ENCODE results near the gene CHRNA4. TPM values are rescaled to one million over a fixed set of nuclear protein-coding genes. Genes with fewer than 3 reads are reported as not detected.

The CHRNA4 gene
- not detected in 2 replicates for total RNA-seq

DNA sequence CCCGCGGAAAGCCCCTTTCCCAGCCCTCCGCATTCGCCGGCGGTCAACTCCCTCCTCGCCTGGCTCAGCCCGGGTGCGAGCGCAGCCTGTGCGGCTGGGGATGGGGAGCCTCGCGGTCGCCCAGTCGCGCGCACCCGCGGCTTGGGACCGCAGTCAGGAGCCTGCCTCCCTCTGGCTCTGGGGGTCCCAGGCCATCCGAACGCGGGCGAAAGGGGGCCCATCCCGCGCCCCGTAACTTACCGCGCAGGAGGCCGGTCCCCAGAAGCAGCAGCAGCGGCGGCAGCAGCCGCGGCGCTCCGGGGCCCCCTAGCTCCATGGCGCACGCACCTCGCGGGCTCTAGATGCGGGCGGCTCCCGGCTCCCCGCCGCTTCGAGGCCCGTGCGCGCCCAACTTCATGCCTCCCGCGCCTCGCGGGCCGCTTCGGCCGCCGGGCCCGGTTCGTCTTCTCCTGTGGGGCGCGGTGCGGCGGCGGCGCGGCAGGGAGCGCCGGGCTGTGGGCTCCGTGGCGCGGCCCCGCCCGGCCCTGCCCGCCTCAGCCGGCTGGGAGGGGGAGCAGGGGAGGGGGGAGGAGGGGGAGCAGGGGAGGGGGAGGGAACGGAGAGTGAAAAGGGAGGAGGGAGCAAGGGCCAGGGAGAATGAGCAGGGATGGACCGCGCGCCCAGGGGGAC is at the start of gene CHRNA4:
Gene CHRNA4 (minus strand): TSS at position 500 of the 669 bp plus-strand sequence. CDS start 184 bp downstream, at position 316.
- H3K9me3 Mint-ChIP-seq: no peaks in the 10 kb centered on the region
- intact Hi-C loops (cut with micrococcal nuclease): no loop called here
- peaks cover 4% of the 10 kb centered on the region for H3K4me1 Mint-ChIP-seq
- no peak within 1 kb of the TSS for H3K4me3 Mint-ChIP-seq
- H3K27ac Mint-ChIP-seq: no peak within 1 kb of the TSS
- ChIA-PET POLR2A (no interaction called here), CTCF (no interaction called here)
- no peak for ATAC-seq (ENCODE audit: low read depth)
- TF ChIP-seq, protein P1, sequence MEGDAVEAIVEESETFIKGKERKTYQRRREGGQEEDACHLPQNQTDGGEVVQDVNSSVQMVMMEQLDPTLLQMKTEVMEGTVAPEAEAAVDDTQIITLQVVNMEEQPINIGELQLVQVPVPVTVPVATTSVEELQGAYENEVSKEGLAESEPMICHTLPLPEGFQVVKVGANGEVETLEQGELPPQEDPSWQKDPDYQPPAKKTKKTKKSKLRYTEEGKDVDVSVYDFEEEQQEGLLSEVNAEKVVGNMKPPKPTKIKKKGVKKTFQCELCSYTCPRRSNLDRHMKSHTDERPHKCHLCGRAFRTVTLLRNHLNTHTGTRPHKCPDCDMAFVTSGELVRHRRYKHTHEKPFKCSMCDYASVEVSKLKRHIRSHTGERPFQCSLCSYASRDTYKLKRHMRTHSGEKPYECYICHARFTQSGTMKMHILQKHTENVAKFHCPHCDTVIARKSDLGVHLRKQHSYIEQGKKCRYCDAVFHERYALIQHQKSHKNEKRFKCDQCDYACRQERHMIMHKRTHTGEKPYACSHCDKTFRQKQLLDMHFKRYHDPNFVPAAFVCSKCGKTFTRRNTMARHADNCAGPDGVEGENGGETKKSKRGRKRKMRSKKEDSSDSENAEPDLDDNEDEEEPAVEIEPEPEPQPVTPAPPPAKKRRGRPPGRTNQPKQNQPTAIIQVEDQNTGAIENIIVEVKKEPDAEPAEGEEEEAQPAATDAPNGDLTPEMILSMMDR (IDR thresholded peaks at IDR 0.05): no peak
- no peak for DNase-seq
- H3K36me3 Mint-ChIP-seq (ENCODE audit: low read depth): no peaks in the 10 kb centered on the region
- H3K27me3 Mint-ChIP-seq: peaks cover 18% of the 10 kb centered on the region

DNA sequence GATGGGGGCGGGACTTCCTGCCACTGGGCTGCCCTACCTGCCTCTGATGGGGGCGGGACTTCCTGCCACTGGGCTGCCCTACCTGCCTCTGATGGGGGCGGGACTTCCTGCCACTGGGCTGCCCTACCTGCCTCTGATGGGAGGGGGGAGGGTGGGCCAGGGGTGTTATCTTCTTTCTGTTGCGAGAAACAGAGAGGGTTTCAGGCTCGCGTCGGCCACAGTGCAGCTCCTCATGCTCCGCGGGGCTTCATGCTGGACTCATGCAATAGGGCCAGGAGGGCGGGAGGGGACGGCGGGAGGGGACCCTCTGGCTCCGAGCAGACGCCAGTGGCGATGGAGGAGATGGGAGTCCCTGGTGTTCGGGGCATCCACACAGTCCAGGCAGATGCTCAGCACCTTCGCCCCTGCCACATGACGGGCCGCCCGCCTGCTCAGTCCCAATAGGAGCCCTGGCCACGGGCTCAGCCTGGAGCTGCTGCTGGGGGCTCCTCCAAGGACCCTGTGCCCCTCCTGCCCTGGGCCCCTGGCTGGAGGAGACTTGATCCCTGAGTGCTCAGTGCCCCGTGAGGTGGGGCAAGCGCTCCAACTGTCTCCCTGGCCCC is 48.8 kb upstream of the CHRNA4 start:
- TF ChIP-seq, protein P1 (IDR thresholded peaks at IDR 0.05): no peak
- Mint-ChIP-seq H3K27ac (no peak overlapping the region), H3K27me3 (no peaks in the 10 kb centered on the region), H3K9me3 (no peaks in the 10 kb centered on the region), H3K4me3 (no peak overlapping the region), H3K4me1 (no peaks in the 10 kb centered on the region), H3K36me3 (ENCODE audit: low read depth) (no peaks in the 10 kb centered on the region)
- POLR2A ChIA-PET: no interaction called here
- CTCF ChIA-PET: no interaction called here
- ATAC-seq (ENCODE audit: low read depth): no peak
- no peak for DNase-seq
- intact Hi-C loops (cut with micrococcal nuclease): no loop called here

DNA sequence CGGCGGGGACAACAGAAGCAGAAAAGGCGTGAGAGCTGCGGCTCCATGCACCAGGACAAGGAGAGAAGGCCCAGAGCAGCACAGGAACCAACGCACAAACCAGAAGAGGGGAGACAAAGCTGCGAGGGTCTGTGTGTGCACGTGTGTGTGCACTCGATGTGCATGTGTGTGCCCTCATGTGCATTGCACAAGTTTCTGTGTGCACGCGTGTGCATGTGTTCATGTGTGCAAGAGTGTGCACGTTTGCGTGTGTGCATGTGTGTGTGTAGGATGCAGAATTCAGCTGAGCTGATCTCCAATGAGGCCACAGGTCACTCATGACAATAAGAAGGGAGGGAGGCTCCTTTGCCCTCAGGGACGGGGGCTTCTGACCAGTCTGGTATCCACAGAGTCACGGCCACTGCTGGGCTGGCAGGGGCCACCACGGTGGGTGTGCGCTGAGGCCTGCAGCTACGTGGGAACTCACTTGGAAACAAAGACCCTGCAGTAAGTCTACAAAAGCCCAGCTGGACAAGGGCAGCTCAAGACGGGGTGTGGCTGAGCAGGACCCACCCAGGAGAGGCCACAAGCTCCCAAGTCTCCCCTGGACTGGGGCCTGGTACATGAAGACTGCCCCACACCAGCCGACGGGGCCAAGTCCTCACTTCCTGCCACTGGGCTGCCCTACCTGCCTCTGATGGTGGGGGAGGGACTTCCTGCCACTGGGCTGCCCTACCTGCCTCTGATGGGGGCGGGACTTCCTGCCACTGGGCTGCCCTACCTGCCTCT is 48.1 kb upstream of the CHRNA4 start:
- no peaks in the 10 kb centered on the region for H3K4me1 Mint-ChIP-seq
- H3K9me3 Mint-ChIP-seq: no peaks in the 10 kb centered on the region
- ATAC-seq (ENCODE audit: low read depth) (no peak), DNase-seq (no peak)
- no peak overlapping the region for H3K4me3 Mint-ChIP-seq
- ChIA-PET CTCF (no interaction called here), POLR2A (no interaction called here)
- no peaks in the 10 kb centered on the region for H3K27me3 Mint-ChIP-seq
- TF ChIP-seq, protein P1 (IDR thresholded peaks at IDR 0.05): no peak
- intact Hi-C loops (cut with micrococcal nuclease): no loop called here
- no peak overlapping the region for H3K27ac Mint-ChIP-seq
- no peaks in the 10 kb centered on the region for H3K36me3 Mint-ChIP-seq (ENCODE audit: low read depth)

DNA sequence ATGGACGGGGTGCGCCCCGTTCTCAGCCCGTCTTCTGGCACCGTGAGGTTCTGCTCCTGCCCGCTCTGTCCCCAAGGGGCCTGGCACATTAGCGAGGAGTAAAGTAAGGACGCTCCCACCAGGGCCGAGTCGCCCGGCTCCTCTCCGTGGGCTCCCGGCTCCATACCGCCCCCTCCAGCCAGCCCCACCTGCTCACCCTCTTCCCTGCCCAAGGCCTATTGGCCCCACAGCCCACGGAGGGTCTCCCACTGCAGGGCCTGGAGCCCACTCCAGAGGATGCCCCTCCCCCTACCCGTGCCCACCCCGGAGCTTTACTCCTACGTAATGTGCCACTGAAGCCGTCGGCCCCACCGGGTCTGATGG is 47.5 kb upstream of the CHRNA4 start:
- Mint-ChIP-seq H3K9me3 (no peaks in the 10 kb centered on the region), H3K4me1 (no peaks in the 10 kb centered on the region), H3K36me3 (ENCODE audit: low read depth) (no peaks in the 10 kb centered on the region), H3K27me3 (no peaks in the 10 kb centered on the region), H3K4me3 (no peak overlapping the region), H3K27ac (no peak overlapping the region)
- DNase-seq: no peak
- TF ChIP-seq, protein P1 (IDR thresholded peaks at IDR 0.05): no peak
- no peak for ATAC-seq (ENCODE audit: low read depth)
- ChIA-PET POLR2A (no interaction called here), CTCF (no interaction called here)
- intact Hi-C loops (cut with micrococcal nuclease): no loop called here

DNA sequence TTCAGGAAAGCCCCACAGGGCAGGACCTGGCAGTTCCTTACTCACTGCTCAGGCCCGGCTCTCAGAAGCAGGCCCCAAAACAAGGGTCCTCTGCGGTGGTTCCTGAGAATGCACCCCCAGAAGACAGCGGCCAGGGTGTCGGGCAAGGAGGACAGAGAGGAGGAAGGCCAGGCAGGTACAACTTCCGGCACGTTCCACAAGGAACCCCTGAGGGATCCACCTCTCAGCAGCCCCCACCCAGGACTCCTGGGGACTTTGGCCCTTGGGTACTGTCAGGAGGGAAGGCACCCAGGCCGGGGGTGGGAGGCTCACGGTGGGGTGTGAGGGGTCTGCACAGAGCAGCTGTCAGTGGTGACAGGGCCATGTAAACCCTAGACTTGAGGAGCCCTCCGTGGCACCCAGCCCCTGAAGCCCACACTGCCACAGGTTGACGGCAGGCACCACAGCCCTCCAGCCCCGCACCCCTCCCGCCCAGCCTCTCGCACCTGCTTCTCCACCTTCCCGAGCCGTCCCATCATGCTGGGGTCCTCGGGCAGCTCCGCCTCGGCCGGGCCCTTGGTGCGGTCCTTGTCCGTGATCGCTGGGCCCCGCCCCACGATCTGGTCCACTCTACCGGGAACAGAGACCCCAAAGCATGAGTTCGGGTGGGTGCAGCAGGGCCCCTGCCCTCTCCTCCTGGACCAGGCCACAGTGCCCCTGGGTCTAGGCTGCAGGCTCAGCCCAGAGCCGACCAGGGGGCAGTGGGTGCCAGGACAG is 47.0 kb upstream of the CHRNA4 start:
- no peaks in the 10 kb centered on the region for H3K9me3 Mint-ChIP-seq
- no peak for DNase-seq
- ChIA-PET CTCF (no interaction called here), POLR2A (no interaction called here)
- H3K4me3 Mint-ChIP-seq: no peak overlapping the region
- no peaks in the 10 kb centered on the region for H3K4me1 Mint-ChIP-seq
- no peaks in the 10 kb centered on the region for H3K27me3 Mint-ChIP-seq
- H3K36me3 Mint-ChIP-seq (ENCODE audit: low read depth): no peaks in the 10 kb centered on the region
- no peak for ATAC-seq (ENCODE audit: low read depth)
- no peak overlapping the region for H3K27ac Mint-ChIP-seq
- intact Hi-C loops (cut with micrococcal nuclease): no loop called here
- TF ChIP-seq, protein P1 (IDR thresholded peaks at IDR 0.05): no peak

Data from activated B cell treated with CpG ODN at 0.5 μM for 24 hours (primary cell).